GM23248 (cell line): Measurements from ENCODE around the gene ATP11C. TPM values are rescaled to one million over a fixed set of nuclear protein-coding genes. Genes with fewer than 3 reads are reported as not detected.

Source experiments
- DNase-seq: peaks from one replicate; pipeline ENCODE4 v3.0.0-alpha.2; 2015
- H2AFZ ChIP-seq: fragments of 200-600 bp; sonication (generic); 2 replicates; pipeline ENCODE4 v1.6.1; 2016; ENCODE audit warnings: antibody characterized with exemption
- H3F3A ChIP-seq: fragments of 200-600 bp; sonication (generic); 2 replicates; pipeline ENCODE4 v1.6.1; 2016; ENCODE audit warnings: mild to moderate bottlenecking, antibody characterized with exemption, mixed run types; ENCODE audit not compliant: insufficient read depth
- H3K27ac ChIP-seq: fragments of 200-600 bp; sonication (generic); 2 replicates; pipeline ENCODE4 v1.5.1; 2016; ENCODE audit warnings: mild to moderate bottlenecking
- H3K27me3 ChIP-seq: fragments of 200-600 bp; sonication (generic); replicated peaks from 2 replicates; pipeline ENCODE4 v1.6.1; 2016; ENCODE audit warnings: mild to moderate bottlenecking; ENCODE audit not compliant: insufficient read depth
- H3K36me3 ChIP-seq: fragments of 200-600 bp; sonication (generic); 2 replicates; pipeline ENCODE4 v1.6.1; 2016; ENCODE audit warnings: low read depth, mild to moderate bottlenecking
- H3K4me1 ChIP-seq: fragments of 200-600 bp; sonication (generic); 2 replicates; pipeline ENCODE4 v1.6.1; 2016; ENCODE audit warnings: mild to moderate bottlenecking; ENCODE audit not compliant: insufficient read depth
- H3K4me2 ChIP-seq: fragments of 200-600 bp; sonication (generic); one replicate; pipeline ENCODE4 v1.6.1; 2016; ENCODE audit warnings: mild to moderate bottlenecking; ENCODE audit not compliant: unreplicated experiment
- H3K4me3 ChIP-seq: fragments of 200-600 bp; sonication (generic); 2 replicates; pipeline ENCODE4 v1.5.1; 2016; ENCODE audit warnings: mild to moderate bottlenecking
- H3K79me2 ChIP-seq: fragments of 200-600 bp; sonication (generic); 2 replicates; pipeline ENCODE4 v1.6.1; 2016; ENCODE audit warnings: mild to moderate bottlenecking; ENCODE audit not compliant: insufficient read depth
- H3K9ac ChIP-seq: fragments of 200-600 bp; sonication (generic); 2 replicates; pipeline ENCODE4 v1.6.1; 2016; ENCODE audit warnings: mild to moderate bottlenecking
- H3K9me2 ChIP-seq: fragments of 200-600 bp; sonication (generic); 2 replicates; pipeline ENCODE4 v1.6.1; 2016; ENCODE audit warnings: mixed run types, mild to moderate bottlenecking, moderate library complexity; ENCODE audit not compliant: insufficient read depth
- H3K9me3 ChIP-seq: fragments of 200-600 bp; sonication (generic); one replicate; pipeline ENCODE4 v1.6.1; 2017; ENCODE audit warnings: low read depth
- H4K20me1 ChIP-seq: fragments of 200-600 bp; sonication (generic); 2 replicates; pipeline ENCODE4 v1.6.0; 2016; ENCODE audit not compliant: insufficient read depth
- EZH2 ChIP-seq: fragments of 200-600 bp; sonication (generic); IDR thresholded peaks from 2 replicates; pipeline ENCODE4 v1.6.1; 2018; ENCODE audit warnings: antibody characterized with exemption, mild to moderate bottlenecking; ENCODE audit not compliant: insufficient read depth, poor library complexity, severe bottlenecking
- EZH2phosphoT487 ChIP-seq: fragments of 200-600 bp; sonication (generic); IDR thresholded peaks from 2 replicates; pipeline ENCODE4 v1.6.1; 2018; ENCODE audit warnings: antibody characterized with exemption, moderate library complexity, mild to moderate bottlenecking, low read depth; ENCODE audit not compliant: insufficient read depth
- WGBS, 2 experiments: methylation state at CpG; one replicate each; pipeline ENCODE4 v1.1.6; 2015 to 2017; ENCODE audit warnings: low lambda C conversion rate in 2 of 2, low coverage in 1 of 2; ENCODE audit errors: missing lambda C conversion rate in 2 of 2; 5-methylcytosine and 5-hydroxymethylcytosine counted together
- in situ Hi-C: fragments of 300-500 bp; cut with MboI; formaldehyde crosslinking; loops from 2 replicates; pipeline ENCODE4 v1.15.0; 2020
- polyA plus RNA-seq: library from polyadenylated mRNA; unstranded; fragments of >200 nt; fragmentation: Nextera tagmentation; extraction: Ambion mirVana; gene quantifications from 2 replicates; pipeline ENCODE4 v1.2.1, GENCODE V29; 2016
- total RNA-seq: library from RNA; depleted of rRNA; stranded (reverse); fragments of >200 nt; shearing (Covaris generic); gene quantifications from 2 replicates; pipeline ENCODE4 v1.2.3, GENCODE V29; 2014

ATP11C gene
- total and polyA plus RNA-seq, 2 experiments from 2014 or later, result 8.5 to 26.2 TPM

- Histone ChIP-seq H3K27ac (peak overlapping the region; percentile 99), H3K9me3 (no peaks in the 10 kb centered on the region), H3K4me2 (peak overlapping the region; percentile 72), H3K36me3 (no peaks in the 10 kb centered on the region), H2AFZ (peak overlapping the region; percentile 96), H3K27me3 (no peaks in the 10 kb centered on the region), H3K79me2 (peaks cover 29% of the 10 kb centered on the region), H3K4me3 (peak overlapping the region; percentile 87), H3K4me1 (no peaks in the 10 kb centered on the region), H3K9ac (peak overlapping the region; percentile 99), H3K9me2 (no peaks in the 10 kb centered on the region), H3F3A (peaks cover 5% of the 10 kb centered on the region; the same call in 1 of the 2 replicates), H4K20me1 (no peaks in the 10 kb centered on the region)
- in situ Hi-C loops, result no loop called here
- WGBS, 2 experiments, result 79 to 81% methylated on average over 12 to 15 of the region's 15 CpGs
- TF ChIP-seq EZH2phosphoT487 (no peak), EZH2 (no peak)
- DNase-seq, result no peak
Measured at GRCh38 chrX:139933904-139934303, 1.1 kb upstream of the ATP11C start.

- Histone ChIP-seq H3K9ac (peak overlapping the region; percentile 99), H3K36me3 (no peaks in the 10 kb centered on the region), H4K20me1 (no peaks in the 10 kb centered on the region), H3K4me3 (peak overlapping the region; percentile 87), H3K9me3 (no peaks in the 10 kb centered on the region), H3K27me3 (no peaks in the 10 kb centered on the region), H2AFZ (peak overlapping the region; percentile 78), H3K4me1 (no peaks in the 10 kb centered on the region), H3K9me2 (no peaks in the 10 kb centered on the region), H3F3A (peaks cover 5% of the 10 kb centered on the region; the same call in 1 of the 2 replicates), H3K79me2 (peaks cover 45% of the 10 kb centered on the region), H3K27ac (peak overlapping the region; percentile 99), H3K4me2 (peak overlapping the region; percentile 83)
- in situ Hi-C loops, result no loop called here
- DNase-seq, result peak; percentile 72
- TF ChIP-seq EZH2phosphoT487 (no peak), EZH2 (no peak)
- 0 to 2% methylated on average over 4 to 17 of the region's 109 CpGs for WGBS, 2 experiments
Measured at GRCh38 chrX:139932073-139932900, 566 bp downstream of the ATP11C start.

GRCh38 chrX:139931646-139932072 is 1.2 kb downstream of the ATP11C start:
- Histone ChIP-seq H3K4me2 (peak overlapping the region; percentile 83), H3K79me2 (peaks cover 52% of the 10 kb centered on the region), H3K9ac (peak overlapping the region; percentile 99), H3K9me2 (no peaks in the 10 kb centered on the region), H4K20me1 (no peaks in the 10 kb centered on the region), H3K36me3 (no peaks in the 10 kb centered on the region), H3K4me3 (peak overlapping the region; percentile 87), H3K4me1 (no peaks in the 10 kb centered on the region), H3K9me3 (no peaks in the 10 kb centered on the region), H3K27me3 (no peaks in the 10 kb centered on the region), H2AFZ (peak overlapping the region; percentile 78), H3F3A (peaks cover 5% of the 10 kb centered on the region; the same call in 1 of the 2 replicates), H3K27ac (peak overlapping the region; percentile 43)
- in situ Hi-C loops, result no loop called here
- DNase-seq, result no peak
- 0 to 1% methylated on average over 8 to 28 of the region's 33 CpGs for WGBS, 2 experiments
- no peak for TF ChIP-seq EZH2phosphoT487
- no peak for TF ChIP-seq EZH2

GRCh38 chrX:139930916-139931645 is 1.8 kb downstream of the ATP11C start:
- H3K9ac ChIP-seq, result peak overlapping the region; percentile 99
- 17 to 18% methylated on average over 20 to 21 of the region's 27 CpGs for WGBS, 2 experiments
- no peak for TF ChIP-seq EZH2
- no peak for TF ChIP-seq EZH2phosphoT487
- peak; percentile 36 for DNase-seq
- H3K4me1 ChIP-seq, result no peaks in the 10 kb centered on the region
- H3K79me2 ChIP-seq, result peaks cover 57% of the 10 kb centered on the region
- H3K36me3 ChIP-seq, result no peaks in the 10 kb centered on the region
- H3K4me2 ChIP-seq, result peak overlapping the region; percentile 83
- no peaks in the 10 kb centered on the region for H4K20me1 ChIP-seq
- H3K9me3 ChIP-seq, result no peaks in the 10 kb centered on the region
- H3K9me2 ChIP-seq, result no peaks in the 10 kb centered on the region
- H3K27ac ChIP-seq, result no peak overlapping the region
- H3K27me3 ChIP-seq, result no peaks in the 10 kb centered on the region
- peak overlapping the region; percentile 78 for H2AFZ ChIP-seq
- peaks cover 5% of the 10 kb centered on the region; the same call in 1 of the 2 replicates for H3F3A ChIP-seq
- in situ Hi-C loops, result no loop called here
- peak overlapping the region; percentile 87 for H3K4me3 ChIP-seq
